Measurements from ENCODE around the gene MEGF6.

GRCh38 chr1:3492545-3493246 lies 118.6 kb downstream of the MEGF6 start:
- TF ChIP-seq BRD4 (IDR thresholded peaks at IDR 0.05) (no peak), CBX5 (IDR thresholded peaks at IDR 0.05; ENCODE audit: borderline replicate concordance, low read depth) (no peak), ARNT (IDR thresholded peaks at IDR 0.05) (no peak), CHAMP1 (IDR thresholded peaks at IDR 0.05) (no peak), RNF219 (CRISPR knock-in tag; IDR thresholded peaks at IDR 0.05) (no peak), ZFX (CRISPR knock-in tag; IDR thresholded peaks at IDR 0.05) (no peak)

All from K562 (cell line).